Loucy (cell line): ENCODE data around the gene ERVW-1.

ENCODE experiments used
- H2AFZ ChIP-seq: fragments of 200-600 bp; sonication (generic); 2 replicates; pipeline ENCODE4 v1.6.0; 2016; ENCODE audit warnings: antibody characterized with exemption, mild to moderate bottlenecking, low read length, moderate library complexity
- H3F3A ChIP-seq: fragments of 200-600 bp; 2 replicates; pipeline ENCODE4 v1.6.0; 2016; ENCODE audit warnings: antibody characterized with exemption, low read depth, mild to moderate bottlenecking
- H3K27me3 ChIP-seq: fragments of 200-600 bp; sonication (generic); 2 replicates; pipeline ENCODE4 v1.6.1; 2014; ENCODE audit warnings: low read length, mild to moderate bottlenecking; ENCODE audit not compliant: insufficient read depth, poor library complexity, severe bottlenecking
- H3K36me3 ChIP-seq: fragments of 200-600 bp; sonication (generic); 2 replicates; pipeline ENCODE4 v1.6.1; 2016; ENCODE audit warnings: low read length; ENCODE audit not compliant: insufficient read depth
- H3K4me1 ChIP-seq: fragments of 200-600 bp; sonication (generic); 2 replicates; pipeline ENCODE4 v1.5.1; 2014; ENCODE audit warnings: low read length, mild to moderate bottlenecking; ENCODE audit not compliant: insufficient read depth, poor library complexity, severe bottlenecking
- H3K4me2 ChIP-seq: fragments of 200-600 bp; sonication (generic); 2 replicates; pipeline ENCODE4 v1.6.0; 2014; ENCODE audit warnings: antibody characterized with exemption, low read length, low read depth, mild to moderate bottlenecking; ENCODE audit not compliant: poor library complexity, severe bottlenecking
- H3K4me3 ChIP-seq: fragments of 200-600 bp; sonication (generic); 2 replicates; pipeline ENCODE4 v1.5.1; 2014; ENCODE audit warnings: low read length, mild to moderate bottlenecking, mixed read lengths; ENCODE audit not compliant: poor library complexity, severe bottlenecking
- H3K79me2 ChIP-seq: fragments of 200-600 bp; sonication (generic); 2 replicates; pipeline ENCODE4 v1.6.1; 2014; ENCODE audit warnings: low read length; ENCODE audit not compliant: insufficient read depth
- H3K9ac ChIP-seq: fragments of 200-600 bp; sonication (generic); 2 replicates; pipeline ENCODE4 v1.6.0; 2014; ENCODE audit warnings: mild to moderate bottlenecking, low read depth, low read length, moderate library complexity; ENCODE audit not compliant: poor library complexity, severe bottlenecking
- H3K9me2 ChIP-seq: fragments of 200-600 bp; sonication (generic); replicated peaks from 2 replicates; pipeline ENCODE4 v1.6.1; 2016; ENCODE audit warnings: low read depth, low read length, mixed read lengths
- H3K9me3 ChIP-seq: fragments of 200-600 bp; sonication (generic); 2 replicates; pipeline ENCODE4 v1.6.1; 2014; ENCODE audit warnings: mild to moderate bottlenecking, antibody characterized with exemption, low read length, low read depth; ENCODE audit not compliant: insufficient read depth
- H4K20me1 ChIP-seq: fragments of 200-600 bp; sonication (generic); 2 replicates; pipeline ENCODE4 v1.6.0; 2014; ENCODE audit warnings: antibody characterized with exemption, low read length, mild to moderate bottlenecking; ENCODE audit not compliant: insufficient read depth, poor library complexity, severe bottlenecking
- CTCF ChIP-seq: fragments of 200-600 bp; sonication (generic); conservative IDR thresholded peaks from 2 replicates; pipeline ENCODE4 v1.5.1; 2014; ENCODE audit warnings: mild to moderate bottlenecking, antibody characterized with exemption, low read length
- EZH2phosphoT487 ChIP-seq: fragments of 200-600 bp; IDR thresholded peaks from 2 replicates; pipeline ENCODE4 v1.6.1; 2018; ENCODE audit warnings: antibody characterized with exemption, mild to moderate bottlenecking, moderate library complexity, borderline replicate concordance

ERVW-1 gene

GRCh38 chr7:92461027-92462003, 16.4 kb downstream of the ERVW-1 start:
- Histone ChIP-seq H2AFZ (no peak overlapping the region), H3K36me3 (peaks cover 4% of the 10 kb centered on the region; the same call in 1 of the 2 replicates), H3K4me3 (no peak overlapping the region), H3K9ac (no peak overlapping the region), H3K9me2 (no peaks in the 10 kb centered on the region), H3K4me2 (no peak overlapping the region), H3F3A (no peaks in the 10 kb centered on the region), H3K9me3 (no peaks in the 10 kb centered on the region), H3K4me1 (no peaks in the 10 kb centered on the region), H3K79me2 (no peaks in the 10 kb centered on the region), H4K20me1 (no peaks in the 10 kb centered on the region), H3K27me3 (no peaks in the 10 kb centered on the region)
- TF ChIP-seq CTCF (peak; percentile 89), EZH2phosphoT487 (no peak)

GRCh38 chr7:92460510-92460909, 17.2 kb downstream of the ERVW-1 start:
- Histone ChIP-seq H4K20me1 (no peaks in the 10 kb centered on the region), H3K27me3 (no peaks in the 10 kb centered on the region), H3K9me3 (no peaks in the 10 kb centered on the region), H2AFZ (no peak overlapping the region), H3K4me2 (no peak overlapping the region), H3K9ac (no peak overlapping the region), H3K4me3 (no peak overlapping the region), H3K36me3 (peaks cover 12% of the 10 kb centered on the region; the same call in 1 of the 2 replicates), H3K9me2 (no peaks in the 10 kb centered on the region), H3K4me1 (no peaks in the 10 kb centered on the region), H3K79me2 (no peaks in the 10 kb centered on the region), H3F3A (no peaks in the 10 kb centered on the region)
- TF ChIP-seq CTCF (no peak), EZH2phosphoT487 (no peak)

GRCh38 chr7:92460109-92460508, 17.6 kb downstream of the ERVW-1 start:
- peaks cover 13% of the 10 kb centered on the region; the same call in 1 of the 2 replicates for H3K36me3 ChIP-seq
- H3K9me3 ChIP-seq, result no peaks in the 10 kb centered on the region
- H3F3A ChIP-seq, result no peaks in the 10 kb centered on the region
- H3K4me1 ChIP-seq, result no peaks in the 10 kb centered on the region
- no peak overlapping the region for H3K4me3 ChIP-seq
- no peaks in the 10 kb centered on the region for H3K27me3 ChIP-seq
- no peak for TF ChIP-seq EZH2phosphoT487
- no peak for TF ChIP-seq CTCF
- H4K20me1 ChIP-seq, result no peaks in the 10 kb centered on the region
- no peak overlapping the region for H2AFZ ChIP-seq
- no peak overlapping the region for H3K9ac ChIP-seq
- H3K79me2 ChIP-seq, result no peaks in the 10 kb centered on the region
- no peak overlapping the region for H3K4me2 ChIP-seq
- H3K9me2 ChIP-seq, result no peaks in the 10 kb centered on the region
